GM19467 (cell line): ENCODE data around the gene MYO5A.
A peak's percentile ranks its signal among the peaks of the same experiment; 100 is the strongest.
"Not testable (repeated sequence)": the region's sequence is repeated elsewhere in the genome, so short reads cannot be mapped to it uniquely, and the experiment has no call there.

Source experiments
- ATAC-seq: cut with Tn5 transposase; IDR thresholded peaks from one replicate; pipeline ENCODE4 v1.9.1; 2021; ENCODE audit warnings: mild to moderate bottlenecking, moderate library complexity; ENCODE audit not compliant: unreplicated experiment

The MYO5A gene

DNA sequence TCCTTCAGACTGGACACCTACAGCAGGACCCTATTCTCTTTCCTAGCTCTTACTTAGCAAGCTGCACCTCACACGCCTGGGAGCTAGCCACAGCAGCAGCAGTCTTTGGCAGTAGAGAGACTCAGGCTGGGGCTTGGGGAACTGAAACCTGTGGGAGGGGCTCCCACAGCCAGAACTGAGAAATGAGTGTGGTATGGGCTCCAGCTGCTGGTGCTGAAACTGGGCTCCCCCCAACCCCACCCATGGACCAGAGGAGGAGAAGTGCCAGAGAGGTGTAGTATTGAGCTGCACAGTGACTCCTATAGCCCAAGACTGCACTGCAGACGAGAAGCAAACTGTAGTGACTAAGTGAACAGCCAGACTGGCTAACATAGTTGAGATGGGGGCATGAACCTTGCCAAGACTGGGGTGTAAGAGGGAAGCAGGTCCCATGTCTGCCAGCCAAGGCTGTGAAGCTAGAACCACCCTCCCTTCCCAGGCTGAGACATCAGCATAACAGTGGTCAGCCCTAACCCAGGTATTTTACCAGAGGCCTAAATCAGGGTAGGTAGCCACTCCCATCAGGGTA is 62.5 kb downstream of the MYO5A start:
- ATAC-seq: peak; percentile 92

DNA sequence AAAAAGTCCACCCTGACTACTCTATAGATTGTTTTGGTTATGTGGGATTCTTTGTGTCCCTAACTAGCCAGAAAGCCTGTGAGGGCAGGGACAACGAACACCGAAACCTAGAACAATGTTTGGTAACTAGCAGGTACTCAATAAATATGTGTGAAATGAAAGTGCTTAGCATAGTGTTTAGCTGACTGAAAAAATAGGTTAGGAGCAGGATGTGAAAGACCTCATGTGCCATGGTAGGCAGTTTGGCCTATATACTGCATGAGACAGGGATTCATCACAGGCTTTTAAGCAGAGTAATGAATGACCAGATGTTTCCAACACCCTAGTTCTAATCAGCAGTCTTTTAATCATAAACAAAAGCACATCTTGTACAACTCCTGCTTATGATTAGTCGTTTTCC is 64.2 kb downstream of the MYO5A start:
- peak; percentile 54 for ATAC-seq

DNA sequence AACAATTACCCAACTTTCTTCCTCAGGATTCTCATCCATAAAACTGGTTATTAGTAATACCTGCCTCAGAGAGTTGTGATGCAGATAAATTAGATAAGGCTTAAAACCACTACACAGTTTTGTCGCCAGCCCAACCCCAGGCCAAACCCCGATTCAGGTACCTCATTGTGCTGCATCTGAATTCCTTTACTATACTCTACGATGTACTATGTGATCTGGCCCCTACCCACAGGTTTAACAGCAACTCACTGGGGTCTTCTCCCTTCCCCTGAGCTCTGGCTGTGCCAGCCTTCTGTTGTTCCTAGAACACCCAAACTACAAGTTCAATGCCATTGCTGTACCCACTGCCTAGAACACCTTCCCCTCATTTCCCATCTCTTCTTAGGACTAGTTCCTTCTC is 64.6 kb downstream of the MYO5A start:
- no peak for ATAC-seq

DNA sequence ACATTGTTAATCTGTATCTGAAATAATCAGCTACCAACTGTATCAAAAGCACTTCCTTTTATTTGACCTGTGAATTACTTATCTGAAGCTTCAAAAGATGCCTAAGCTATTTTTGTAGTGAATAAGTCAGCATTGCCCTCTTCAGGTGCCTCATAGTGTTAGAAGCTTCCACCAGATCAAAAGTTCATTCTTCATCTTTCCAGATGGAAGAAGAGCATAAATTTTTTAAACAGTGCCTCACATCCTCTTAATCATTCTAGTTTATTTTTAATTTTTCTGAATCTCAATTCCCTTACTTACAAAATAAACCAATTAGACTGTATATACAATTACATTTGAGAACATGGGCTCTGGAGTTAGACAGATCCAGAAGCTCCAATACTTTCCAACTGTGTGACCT is 65.0 kb downstream of the MYO5A start:
- no peak for ATAC-seq

DNA sequence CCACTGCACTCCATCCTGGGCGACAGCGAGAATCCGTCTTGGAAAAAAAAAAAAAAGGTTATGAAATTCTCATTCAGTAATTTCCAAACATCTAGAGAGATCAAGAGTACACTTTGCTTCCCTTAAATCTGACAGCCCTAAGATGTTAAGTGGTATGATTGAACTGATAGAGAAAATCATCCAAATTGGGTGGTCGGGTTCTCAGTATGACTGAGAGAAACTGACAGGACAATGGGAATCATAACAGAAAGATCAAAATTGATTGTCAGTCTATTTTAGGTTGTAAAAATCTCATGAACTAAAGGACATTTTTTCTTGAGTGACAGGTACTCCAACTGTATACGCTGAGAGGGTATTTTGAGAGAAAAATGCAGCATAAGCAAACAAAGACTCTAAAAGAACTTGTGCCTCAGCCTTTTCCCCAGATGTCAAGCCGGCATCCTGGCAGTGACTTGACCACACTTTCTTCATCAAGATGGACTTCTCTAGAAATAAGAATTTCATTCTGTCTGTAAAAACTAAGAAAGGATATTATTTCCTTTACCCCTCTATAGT is 65.8 kb downstream of the MYO5A start:
- ATAC-seq: no peak

DNA sequence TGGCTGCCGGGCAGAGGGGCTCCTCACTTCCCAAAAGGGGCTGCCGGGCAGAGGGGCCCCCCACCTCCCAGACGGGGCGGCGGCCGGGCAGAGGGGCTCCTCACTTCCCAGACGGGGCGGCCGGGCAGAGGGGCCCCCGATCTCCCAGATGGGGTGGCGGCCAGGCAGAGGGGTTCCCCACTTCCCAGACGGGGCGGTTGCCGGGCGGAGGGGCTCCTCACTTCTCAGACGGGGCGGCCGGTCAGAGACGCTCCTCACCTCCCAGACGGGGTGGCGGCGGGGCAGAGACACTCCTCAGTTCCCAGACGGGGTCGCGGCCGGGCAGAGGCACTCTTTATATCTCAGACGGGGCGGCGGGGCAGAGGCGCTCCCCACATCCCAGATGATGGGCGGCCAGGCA is 69.0 kb downstream of the MYO5A start:
- not testable (repeated sequence) for ATAC-seq

DNA sequence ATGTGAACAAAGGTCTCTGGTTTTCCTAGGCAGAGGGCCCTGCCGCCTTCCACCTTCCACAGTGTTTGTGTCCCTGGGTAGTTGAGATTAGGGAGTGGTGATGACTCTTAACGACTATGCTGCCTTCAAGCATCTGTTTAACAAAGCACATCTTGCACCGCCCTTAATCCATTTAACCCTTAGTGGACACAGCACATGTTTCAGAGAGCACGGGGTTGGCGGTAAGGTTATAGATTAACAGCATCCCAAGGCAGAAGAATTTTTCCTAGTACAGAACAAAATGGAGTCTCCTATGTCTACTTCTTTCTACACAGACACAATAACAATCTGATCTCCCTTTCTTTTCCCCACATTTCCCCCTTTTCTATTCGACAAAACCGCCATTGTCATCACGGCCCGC is 69.4 kb downstream of the MYO5A start:
- not testable (repeated sequence) for ATAC-seq

DNA sequence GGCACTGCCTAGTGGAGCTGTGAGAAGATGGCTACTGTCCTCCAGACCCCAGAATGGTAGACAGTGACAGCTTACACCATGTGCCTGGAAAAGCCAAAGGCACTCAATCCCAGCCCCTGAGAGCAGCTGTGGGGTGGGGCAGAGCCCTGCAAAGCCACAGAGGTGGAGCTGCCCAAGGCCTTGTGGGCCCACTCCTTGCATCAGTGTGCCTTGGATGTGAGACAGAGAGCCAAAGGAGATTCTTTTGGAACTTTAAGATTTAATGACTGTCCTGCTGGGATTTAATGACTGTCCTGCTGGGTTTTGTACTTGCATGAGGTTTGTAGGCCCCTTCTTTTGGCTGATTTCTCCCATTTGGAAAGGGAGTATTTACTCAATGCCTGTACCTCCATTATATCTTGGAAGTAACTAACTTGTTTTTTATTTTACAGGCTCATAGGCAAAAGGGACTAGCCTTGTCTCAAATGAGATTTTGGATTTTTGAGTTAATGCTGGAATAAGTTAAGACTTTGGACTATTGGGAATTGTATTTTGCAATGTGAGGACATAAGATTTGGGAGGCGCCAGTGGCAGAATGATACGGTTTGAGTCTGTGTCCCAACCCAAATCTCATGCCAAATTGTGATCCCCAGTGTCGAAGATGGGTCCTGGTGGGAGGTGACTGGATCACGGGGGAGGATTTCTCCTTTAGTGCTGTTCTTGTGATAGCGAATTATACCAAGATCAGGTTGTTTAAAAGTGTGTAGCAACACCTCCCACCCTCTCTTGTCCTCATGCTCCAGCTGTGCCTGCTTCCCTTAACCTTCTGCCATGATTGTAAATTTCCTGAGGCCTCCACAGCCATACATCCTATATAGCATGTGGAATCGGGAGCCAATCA is 80.4 kb downstream of the MYO5A start:
- ATAC-seq: no peak

DNA sequence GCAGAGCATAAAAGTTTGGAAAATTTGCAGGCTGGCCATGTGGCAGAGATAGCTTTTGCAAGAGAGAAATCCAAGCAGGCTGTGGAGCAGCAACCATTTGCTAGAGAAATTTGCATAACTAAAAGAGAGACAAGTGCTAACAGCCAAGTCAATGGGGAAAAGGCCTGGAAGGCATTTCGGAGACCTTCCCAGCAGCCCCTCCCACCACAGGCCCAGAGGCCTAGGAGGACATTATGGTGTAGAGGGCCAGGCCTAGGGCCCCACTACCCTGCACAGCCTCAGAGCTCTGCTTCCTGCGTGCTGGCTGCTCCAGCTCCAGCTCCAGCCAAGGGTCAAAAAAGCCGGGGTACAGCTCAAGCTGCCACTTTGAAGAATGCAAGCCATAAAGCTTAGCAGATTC is 82.7 kb downstream of the MYO5A start:
- ATAC-seq: no peak

DNA sequence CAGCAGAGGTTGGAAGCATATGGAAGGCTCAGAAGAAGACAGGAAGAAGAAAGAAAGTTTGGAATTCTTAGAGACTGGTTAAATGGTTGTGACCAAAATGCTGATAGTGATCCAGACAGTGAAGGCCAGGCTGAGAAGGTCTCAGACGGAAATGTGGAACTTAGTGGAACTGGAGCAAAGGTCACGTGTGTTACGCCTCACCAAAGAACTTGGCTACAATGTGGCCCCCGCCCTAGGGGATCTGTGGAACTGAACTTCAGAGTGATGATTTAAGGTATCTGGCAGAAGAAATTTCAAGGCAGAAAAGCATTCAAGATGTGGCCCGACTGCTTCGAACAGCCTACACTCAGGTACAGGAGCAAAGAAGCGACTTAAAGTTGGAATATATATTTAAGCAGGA is 83.1 kb downstream of the MYO5A start:
- ATAC-seq: no peak

DNA sequence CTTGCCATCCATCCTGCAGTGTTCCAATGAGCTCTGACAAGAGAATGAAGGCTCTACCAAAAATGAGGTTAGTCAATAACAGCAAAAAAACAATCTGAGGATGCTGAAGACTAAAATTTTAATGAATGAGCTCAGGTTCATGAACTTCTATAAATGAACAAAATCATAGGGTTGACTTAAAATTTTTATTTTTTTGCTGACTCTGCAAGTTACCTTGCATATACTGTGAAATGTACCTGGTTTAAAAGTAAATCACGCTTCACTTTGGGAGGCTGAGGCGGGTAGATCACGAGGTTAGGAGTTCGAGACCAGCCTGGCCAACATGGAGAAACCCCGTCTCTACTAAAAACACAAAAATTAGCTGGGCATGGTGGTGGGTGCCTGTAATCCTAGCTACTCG is 85.5 kb downstream of the MYO5A start:
- ATAC-seq: not testable (repeated sequence)

DNA sequence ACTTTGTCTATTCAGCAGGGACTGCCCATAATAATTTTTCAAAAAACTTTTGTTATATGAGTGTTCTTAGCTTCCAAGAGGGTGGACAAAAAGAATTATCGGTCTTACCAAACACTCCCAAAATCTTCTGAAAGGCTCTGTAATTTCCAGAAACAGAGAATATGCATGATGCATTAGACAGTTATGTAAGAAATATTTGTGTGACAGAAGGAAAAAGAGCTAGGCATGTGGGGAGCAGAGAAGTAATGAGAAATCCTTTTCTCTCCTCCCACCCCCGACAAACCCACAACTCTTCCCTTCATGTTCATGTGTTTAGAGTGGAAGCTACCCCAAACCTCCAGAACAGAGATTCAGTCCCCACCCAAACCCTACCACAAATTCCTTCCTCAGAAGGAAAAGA is 86.8 kb downstream of the MYO5A start:
- no peak for ATAC-seq

DNA sequence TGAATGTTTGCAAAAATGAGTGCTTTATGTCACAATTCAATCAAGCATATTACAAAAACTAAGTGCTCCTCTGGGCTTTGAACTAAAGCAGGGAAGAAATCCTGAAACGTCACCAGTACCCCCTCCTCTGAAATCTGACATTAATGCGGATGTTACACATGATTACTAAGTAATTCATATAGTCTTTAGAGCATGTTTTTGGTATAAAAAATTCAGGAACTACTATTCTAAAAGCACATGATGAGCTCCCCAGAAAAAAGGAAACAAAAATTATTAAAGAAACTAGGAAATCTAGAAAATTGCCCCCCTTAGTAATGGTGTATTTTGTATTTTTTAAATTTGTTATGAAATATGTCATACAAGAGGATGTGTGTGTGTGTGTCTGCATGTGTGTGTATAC is 87.7 kb downstream of the MYO5A start:
- ATAC-seq: no peak

DNA sequence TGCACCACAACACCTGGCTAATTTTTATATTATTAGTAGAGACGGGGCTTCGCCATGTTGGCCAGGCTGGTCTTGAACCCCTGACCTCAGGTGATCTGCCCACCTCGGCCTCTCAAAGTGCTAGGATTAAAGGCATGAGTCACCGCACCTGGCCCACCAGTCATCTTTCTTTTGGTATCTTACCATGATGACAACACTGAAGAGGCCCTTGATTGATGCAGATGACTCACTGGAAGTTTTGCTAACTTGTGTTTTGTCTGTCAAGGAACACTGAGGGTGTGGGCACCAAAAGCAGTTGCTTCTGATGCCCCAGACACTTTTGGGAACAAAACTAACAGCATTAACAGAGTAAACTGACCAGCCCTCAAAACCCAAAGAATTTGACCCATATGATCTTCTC is 88.3 kb downstream of the MYO5A start:
- no peak for ATAC-seq

DNA sequence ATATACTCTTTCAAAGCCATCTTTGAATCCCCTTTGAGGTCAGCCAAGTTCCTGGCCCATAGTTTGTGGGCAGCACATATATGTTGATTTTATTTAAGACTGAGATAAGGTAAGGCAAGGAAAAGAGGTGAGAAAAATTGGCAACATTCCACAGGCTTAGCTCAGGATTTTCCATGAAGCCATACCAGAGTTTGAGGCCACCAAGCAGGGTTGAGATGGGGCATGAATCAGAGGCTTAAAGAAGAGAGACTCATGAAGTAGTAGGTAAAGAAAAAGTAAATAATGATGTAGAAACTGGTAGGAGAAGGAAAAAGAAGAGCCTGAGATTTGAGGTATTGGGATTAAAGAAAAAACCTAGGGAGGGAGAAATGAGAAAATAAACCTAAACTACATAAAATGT is 89.2 kb downstream of the MYO5A start:
- no peak for ATAC-seq

DNA sequence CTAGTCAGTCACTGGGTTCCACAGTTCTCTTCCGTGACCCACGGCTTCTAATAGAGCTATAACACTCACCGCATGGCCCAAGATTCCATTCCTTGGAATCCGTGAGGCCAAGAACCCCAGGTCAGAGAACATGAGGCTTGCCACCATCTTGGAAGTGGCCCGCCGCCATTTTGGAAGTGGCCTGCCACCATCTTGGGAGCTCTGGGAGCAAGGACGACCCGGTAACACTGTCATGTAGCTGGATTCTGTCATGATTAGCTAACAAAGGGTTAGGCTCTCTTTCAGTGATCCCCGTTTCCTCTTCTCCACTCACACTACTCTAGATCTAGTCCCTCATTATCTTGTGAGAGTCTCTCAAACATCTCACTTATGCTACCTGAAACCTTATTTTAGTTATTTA is 89.6 kb downstream of the MYO5A start:
- ATAC-seq: not testable (repeated sequence)

DNA sequence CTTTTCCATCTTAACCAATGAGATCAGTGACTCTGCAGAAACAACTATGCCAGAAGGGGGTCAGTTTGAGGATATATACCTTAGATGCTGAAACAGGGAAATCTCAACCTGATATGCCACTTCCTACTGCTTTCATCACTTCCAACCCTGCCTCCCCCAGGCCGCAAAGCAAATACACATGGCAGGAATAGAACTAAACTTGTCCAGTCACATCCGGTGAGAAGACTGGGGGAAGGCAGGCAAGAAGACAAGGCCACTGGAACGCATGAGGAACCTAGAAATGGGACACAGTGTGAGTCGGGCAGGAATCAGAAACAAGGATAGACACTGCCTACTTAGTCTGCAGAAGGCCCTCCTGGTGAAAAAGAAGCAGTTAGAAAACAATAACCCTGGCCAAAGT is 90.6 kb downstream of the MYO5A start:
- ATAC-seq: no peak

DNA sequence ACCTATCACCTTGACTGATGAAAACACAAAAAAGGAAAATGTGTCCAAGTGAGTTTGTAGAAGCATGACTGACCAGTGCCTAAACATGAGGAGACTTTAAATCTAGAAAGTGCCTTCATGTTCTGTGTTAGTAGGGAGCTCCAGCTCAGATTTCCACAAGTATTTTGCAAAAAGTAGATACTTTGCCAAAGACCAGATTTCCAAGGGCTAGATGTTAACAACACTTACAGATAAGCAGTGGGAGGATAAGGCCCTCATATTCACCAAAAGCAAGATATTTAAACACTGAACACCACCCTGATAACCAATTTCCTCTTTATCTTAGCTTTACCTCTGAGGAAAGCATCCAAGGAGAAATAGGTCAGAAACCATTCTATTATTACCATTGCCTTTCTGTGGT is 91.0 kb downstream of the MYO5A start:
- no peak for ATAC-seq

DNA sequence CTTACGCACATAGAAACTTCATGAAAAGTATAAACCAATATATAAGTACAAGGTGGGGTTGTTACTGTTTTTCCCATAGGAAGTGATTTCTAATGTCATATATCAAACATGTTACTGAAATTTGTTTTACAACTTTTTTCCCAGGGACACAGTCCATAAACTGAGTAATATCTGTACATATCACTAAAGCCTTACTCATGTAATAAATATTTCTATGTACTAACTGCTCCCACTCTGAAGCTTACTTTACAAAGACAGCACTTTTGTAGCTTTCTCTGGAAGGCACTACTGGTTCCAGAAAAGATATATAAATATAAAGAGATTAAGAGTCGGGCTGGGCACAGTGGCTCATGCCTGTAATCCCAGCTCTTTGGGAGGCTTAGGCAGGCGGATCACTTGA is 91.7 kb downstream of the MYO5A start:
- ATAC-seq: no peak

DNA sequence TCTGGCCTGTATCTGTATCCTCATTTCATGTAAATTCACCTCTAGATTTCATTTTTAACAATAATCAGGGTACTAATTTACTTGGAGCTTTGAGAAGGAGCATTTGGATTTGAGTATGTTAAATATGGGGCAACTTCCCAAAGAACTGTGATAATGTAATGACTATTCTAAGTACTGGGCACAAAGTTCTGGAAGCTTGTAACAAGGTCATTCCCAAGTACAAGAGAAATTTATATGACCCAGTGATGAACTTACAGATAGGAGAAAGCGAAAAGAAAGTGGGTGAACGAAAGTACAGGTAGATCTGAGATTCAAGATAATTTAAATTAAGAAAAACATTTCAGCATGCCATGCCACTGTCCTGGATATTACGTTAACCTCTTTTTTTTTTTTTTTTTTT is 93.8 kb downstream of the MYO5A start:
- no peak for ATAC-seq

DNA sequence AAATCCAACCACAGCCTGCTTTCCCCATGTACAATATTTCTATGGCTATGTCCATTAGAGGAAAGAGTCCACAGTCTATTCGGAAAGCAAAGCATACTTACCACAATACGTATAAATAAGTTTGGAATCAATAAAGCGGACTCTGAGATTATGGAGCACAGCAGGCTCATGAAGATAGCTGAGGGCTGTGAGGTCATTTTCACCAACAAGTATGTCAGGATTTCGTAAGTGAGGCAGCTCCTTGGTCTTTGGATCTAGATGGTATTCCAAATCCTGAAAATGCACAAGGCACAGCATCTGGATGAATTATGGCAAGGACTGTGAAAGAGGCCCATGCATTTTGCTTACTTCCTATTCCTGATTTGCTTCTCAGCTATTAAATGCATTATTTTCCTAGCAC is 100.4 kb downstream of the MYO5A start:
- no peak for ATAC-seq

DNA sequence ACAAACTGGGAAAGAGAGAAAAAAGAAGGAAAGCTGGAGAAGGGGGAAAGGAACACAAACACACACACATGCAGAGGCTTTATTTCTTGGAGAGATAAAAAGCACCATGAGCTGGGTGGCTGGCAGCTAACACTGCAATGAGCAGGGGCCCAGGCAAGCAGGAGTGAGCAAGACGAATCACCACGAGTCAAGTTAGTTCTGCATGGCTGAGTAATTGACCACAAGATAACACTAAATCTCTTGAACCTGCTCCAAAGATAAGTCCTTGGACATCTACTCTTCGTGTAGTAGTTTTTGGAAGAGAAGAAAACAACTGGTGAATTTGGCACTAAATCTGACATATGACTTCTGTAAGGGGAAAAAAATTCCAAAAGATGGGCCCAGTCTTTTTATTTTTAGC is 100.9 kb downstream of the MYO5A start:
- ATAC-seq: no peak
